HUES64 (cell line): ENCODE data around the gene FAM170B.

Experiments used
- H3K27ac ChIP-seq: 2 replicates; pipeline ENCODE4 v1.7.0; 2013; ENCODE audit warnings: low read depth, low read length, inconsistent platforms
- H3K27me3 ChIP-seq: 2 replicates; pipeline ENCODE4 v1.6.1; 2013; ENCODE audit warnings: mild to moderate bottlenecking, low read length; ENCODE audit not compliant: insufficient read depth
- H3K36me3 ChIP-seq: 2 replicates; pipeline ENCODE4 v1.6.1; 2013; ENCODE audit warnings: mild to moderate bottlenecking, low read length; ENCODE audit not compliant: insufficient read depth
- H3K4me1 ChIP-seq: 2 replicates; pipeline ENCODE4 v1.6.1; 2013; ENCODE audit warnings: mild to moderate bottlenecking, low read length, moderate library complexity; ENCODE audit not compliant: insufficient read depth
- H3K4me3 ChIP-seq: 2 replicates; pipeline ENCODE4 v1.5.1; 2013; ENCODE audit warnings: mild to moderate bottlenecking, low read length, moderate library complexity
- H3K9ac ChIP-seq: 2 replicates; pipeline ENCODE4 v1.6.1; 2013; ENCODE audit warnings: mild to moderate bottlenecking, low read depth, low read length
- H3K9me3 ChIP-seq: 2 replicates; pipeline ENCODE4 v1.6.1; 2013; ENCODE audit warnings: low read depth, low read length; ENCODE audit not compliant: insufficient read depth
- WGBS: fragments of 150-250, 120-280 bp; methylation state at CpG from one replicate; pipeline ENCODE4 v1.1.7; 2013; ENCODE audit warnings: missing lambda C conversion rate; 5-methylcytosine and 5-hydroxymethylcytosine counted together

The FAM170B gene

GRCh38 chr10:49174261-49174925 lies 40.6 kb upstream of the FAM170B start:
- Histone ChIP-seq H3K9ac (no peak overlapping the region), H3K4me1 (no peaks in the 10 kb centered on the region), H3K27ac (no peak overlapping the region), H3K9me3 (no peaks in the 10 kb centered on the region), H3K36me3 (no peaks in the 10 kb centered on the region), H3K4me3 (no peak overlapping the region), H3K27me3 (no peaks in the 10 kb centered on the region)
- 92% methylated on average over 15 of the region's 15 CpGs for WGBS

- no peak overlapping the region for H3K9ac ChIP-seq
- 93% methylated on average over 4 of the region's 4 CpGs for WGBS
- no peak overlapping the region for H3K4me3 ChIP-seq
- H3K9me3 ChIP-seq, result no peaks in the 10 kb centered on the region
- no peaks in the 10 kb centered on the region for H3K36me3 ChIP-seq
- no peaks in the 10 kb centered on the region for H3K4me1 ChIP-seq
- H3K27ac ChIP-seq, result no peak overlapping the region
- no peaks in the 10 kb centered on the region for H3K27me3 ChIP-seq
Measured at GRCh38 chr10:49173853-49174252, 40.0 kb upstream of the FAM170B start.

- Histone ChIP-seq H3K4me1 (no peaks in the 10 kb centered on the region), H3K27me3 (no peaks in the 10 kb centered on the region), H3K27ac (no peak overlapping the region), H3K9ac (no peak overlapping the region), H3K9me3 (no peaks in the 10 kb centered on the region), H3K4me3 (no peak overlapping the region), H3K36me3 (no peaks in the 10 kb centered on the region)
- 91% methylated on average over 11 of the region's 11 CpGs for WGBS
Measured at GRCh38 chr10:49173201-49173772, 39.5 kb upstream of the FAM170B start.

- Histone ChIP-seq H3K9me3 (no peaks in the 10 kb centered on the region), H3K4me3 (no peak overlapping the region), H3K4me1 (no peaks in the 10 kb centered on the region), H3K27ac (no peak overlapping the region), H3K27me3 (no peaks in the 10 kb centered on the region), H3K36me3 (no peaks in the 10 kb centered on the region), H3K9ac (no peak overlapping the region)
- 80% methylated on average over 3 of the region's 3 CpGs for WGBS
Measured at GRCh38 chr10:49172777-49173132, 38.9 kb upstream of the FAM170B start.

GRCh38 chr10:49172061-49172776 lies 38.4 kb upstream of the FAM170B start:
- H3K36me3 ChIP-seq, result no peaks in the 10 kb centered on the region
- no peak overlapping the region for H3K4me3 ChIP-seq
- no peak overlapping the region for H3K9ac ChIP-seq
- no peaks in the 10 kb centered on the region for H3K27me3 ChIP-seq
- no peaks in the 10 kb centered on the region for H3K9me3 ChIP-seq
- H3K4me1 ChIP-seq, result no peaks in the 10 kb centered on the region
- H3K27ac ChIP-seq, result no peak overlapping the region
- whole genome bisulfite sequencing, result 97% methylated on average over 4 of the region's 4 CpGs

GRCh38 chr10:49171326-49172060 lies 37.7 kb upstream of the FAM170B start:
- Histone ChIP-seq H3K36me3 (no peaks in the 10 kb centered on the region), H3K9me3 (no peaks in the 10 kb centered on the region)

GRCh38 chr10:49170632-49171325 lies 37.0 kb upstream of the FAM170B start:
- Histone ChIP-seq H3K36me3 (no peaks in the 10 kb centered on the region), H3K4me3 (no peak overlapping the region), H3K9me3 (no peaks in the 10 kb centered on the region), H3K9ac (no peak overlapping the region), H3K27me3 (no peaks in the 10 kb centered on the region), H3K4me1 (no peaks in the 10 kb centered on the region), H3K27ac (no peak overlapping the region)
- WGBS, result 92% methylated on average over 6 of the region's 6 CpGs

More at GRCh38 chr10:49171326-49172060, 37.7 kb upstream of the FAM170B start:
- H3K27ac ChIP-seq, result no peak overlapping the region
- no peaks in the 10 kb centered on the region for H3K4me1 ChIP-seq
- no peak overlapping the region for H3K9ac ChIP-seq
- 93% methylated on average over 7 of the region's 7 CpGs for WGBS
- H3K4me3 ChIP-seq, result no peak overlapping the region
- H3K27me3 ChIP-seq, result no peaks in the 10 kb centered on the region

- WGBS, result 84% methylated on average over 4 of the region's 4 CpGs
- no peak overlapping the region for H3K27ac ChIP-seq
- no peak overlapping the region for H3K9ac ChIP-seq
- H3K4me3 ChIP-seq, result no peak overlapping the region
- no peaks in the 10 kb centered on the region for H3K4me1 ChIP-seq
- no peaks in the 10 kb centered on the region for H3K36me3 ChIP-seq
- H3K27me3 ChIP-seq, result no peaks in the 10 kb centered on the region
- no peaks in the 10 kb centered on the region for H3K9me3 ChIP-seq
Measured at GRCh38 chr10:49169776-49170175, 36.0 kb upstream of the FAM170B start.

- Histone ChIP-seq H3K27me3 (no peaks in the 10 kb centered on the region), H3K4me1 (no peaks in the 10 kb centered on the region), H3K27ac (no peak overlapping the region), H3K4me3 (no peak overlapping the region), H3K9me3 (no peaks in the 10 kb centered on the region), H3K9ac (no peak overlapping the region), H3K36me3 (no peaks in the 10 kb centered on the region)
- 93% methylated on average over 6 of the region's 6 CpGs for WGBS
Measured at GRCh38 chr10:49168831-49169500, 35.1 kb upstream of the FAM170B start.

- Histone ChIP-seq H3K4me1 (no peaks in the 10 kb centered on the region), H3K9ac (no peak overlapping the region), H3K36me3 (no peaks in the 10 kb centered on the region), H3K9me3 (no peaks in the 10 kb centered on the region), H3K4me3 (no peak overlapping the region), H3K27me3 (no peaks in the 10 kb centered on the region), H3K27ac (no peak overlapping the region)
- WGBS, result 90% methylated on average over 4 of the region's 4 CpGs
Measured at GRCh38 chr10:49168171-49168540, 34.3 kb upstream of the FAM170B start.
